A549 (cell line): ENCODE data around the gene RHCG.

Experiments used
- BHLHE40 ChIP-seq: IDR thresholded peaks from 2 replicates; pipeline ENCODE4 v1.6.1; 2012; ENCODE audit warnings: low read depth, low read length, inconsistent platforms
- CHD2 ChIP-seq: fragments of 150-350 bp; IDR thresholded peaks from 2 replicates; pipeline ENCODE4 v1.6.1; 2014; ENCODE audit warnings: low read length; ENCODE audit not compliant: partially characterized antibody
- CTCF ChIP-seq: fragments of >200 bp; sonication (Bioruptor Twin); formaldehyde crosslinking; IDR thresholded peaks from 3 replicates; pipeline ENCODE4 v1.5.1; 2016
- ESRRA ChIP-seq: fragments of 150-350 bp; IDR thresholded peaks from 2 replicates; pipeline ENCODE4 v1.6.1; 2014; ENCODE audit warnings: mild to moderate bottlenecking, low read length, borderline replicate concordance
- FOSL2 ChIP-seq, 2 experiments: fragments of 450-650 bp in 1 of 2; fragments of >200 bp in 1 of 2; sonication (Bioruptor Twin) in 1 of 2; formaldehyde crosslinking; IDR thresholded peaks; 2 replicates each; pipeline versions ENCODE4 v1.5.0 to v1.6.1; 2016 to 2020; ENCODE audit warnings: mild to moderate bottlenecking in 1 of 2, moderate library complexity in 1 of 2
- KDM1A ChIP-seq: fragments of 200-600 bp; sonication (generic); IDR thresholded peaks from 2 replicates; pipeline ENCODE4 v1.6.1; 2016; ENCODE audit warnings: low read depth, mild to moderate bottlenecking
- MAZ ChIP-seq: fragments of 150-350 bp; IDR thresholded peaks from 2 replicates; pipeline ENCODE4 v1.6.1; 2014; ENCODE audit warnings: antibody characterized with exemption, low read depth, low read length, borderline replicate concordance
- POLR2A ChIP-seq: IDR thresholded peaks from 2 replicates; pipeline ENCODE4 v1.6.1; 2012; ENCODE audit warnings: mild to moderate bottlenecking, low read length
- RAD21 ChIP-seq, 2 experiments: fragments of >200 bp in 1 of 2; sonication (Bioruptor Twin) in 1 of 2; formaldehyde crosslinking in 1 of 2; IDR thresholded peaks in 1 of 2; conservative IDR thresholded peaks in 1 of 2; 2 replicates in 1 of 2; 3 replicates in 1 of 2; pipeline ENCODE4 v1.6.1; 2012 to 2018; ENCODE audit warnings: inconsistent platforms in 1 of 2
- RARB ChIP-seq: fragments of 250-450 bp; sonication (Bioruptor Pico); IDR thresholded peaks from 2 replicates; pipeline ENCODE4 v1.8.0; 2021; ENCODE audit warnings: mild to moderate bottlenecking, moderate library complexity
- RFX5 ChIP-seq: fragments of 450-650 bp; IDR thresholded peaks from 2 replicates; pipeline ENCODE4 v1.7.1; 2014; ENCODE audit warnings: antibody characterized with exemption, mild to moderate bottlenecking, moderate library complexity
- SMC3 ChIP-seq: fragments of >200 bp; sonication (Bioruptor Twin); formaldehyde crosslinking; IDR thresholded peaks from 3 replicates; pipeline ENCODE4 v1.6.1; 2018; ENCODE audit warnings: inconsistent platforms

DNA sequence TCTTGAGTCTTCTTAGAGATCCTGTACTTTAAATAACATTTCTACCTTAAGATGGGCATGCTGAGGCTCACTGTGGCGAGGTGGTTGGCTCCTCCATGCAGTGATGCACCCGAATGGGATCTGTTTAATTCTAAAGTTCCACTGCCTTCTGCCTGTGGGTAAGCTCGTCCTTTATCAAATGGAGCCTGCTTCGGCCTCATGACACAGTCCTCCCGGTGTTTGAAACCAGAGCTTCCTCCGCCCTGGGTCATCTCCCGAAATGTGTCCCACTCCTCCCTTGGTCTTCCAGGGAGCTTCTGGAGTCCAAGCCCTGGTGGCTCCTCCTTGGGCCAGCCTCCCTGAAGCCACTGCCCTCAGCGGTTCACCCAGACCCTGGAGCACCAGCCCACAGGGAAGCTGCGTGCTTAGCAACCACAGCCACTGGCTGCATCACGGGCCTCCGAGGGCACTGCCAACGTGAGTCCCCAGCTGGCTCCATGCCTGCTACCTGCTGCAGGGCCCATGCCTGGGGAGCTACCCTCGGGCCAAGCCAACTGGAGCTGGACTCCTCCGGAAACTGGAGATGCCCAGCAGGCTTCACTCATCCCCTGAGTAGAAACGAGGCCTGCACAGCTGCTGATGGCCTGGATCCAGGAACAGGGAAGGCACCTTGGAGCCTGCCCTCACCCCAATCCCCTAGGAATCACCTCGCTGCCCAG, 3.3 kb downstream of the RHCG start:
- TF ChIP-seq CTCF (no peak), KDM1A (no peak), MAZ (no peak), ESRRA (no peak), FOSL2 (IDR thresholded peaks at IDR 0.05) (no peak), FOSL2 (CRISPR knock-in tag; IDR thresholded peaks at IDR 0.05) (no peak), RAD21 (conservative IDR thresholded peaks at IDR 0.05 in 1 of 2, IDR thresholded peaks at IDR 0.05 in 1 of 2) (no peak), POLR2A (no peak), SMC3 (no peak), BHLHE40 (no peak), RARB (CRISPR knock-in tag) (no peak), CHD2 (no peak), RFX5 (no peak)
